HG03571 (cell line): ENCODE data around the gene BTN2A1.
"Not testable (repeated sequence)": the region's sequence is repeated elsewhere in the genome, so short reads cannot be mapped to it uniquely, and the experiment has no call there.

Source experiments
- ATAC-seq: cut with Tn5 transposase; IDR thresholded peaks from one replicate; pipeline ENCODE4 v1.9.1; 2021; ENCODE audit not compliant: unreplicated experiment

Gene BTN2A1

GRCh38 chr6:26489996-26490964 lies 32.5 kb downstream of the BTN2A1 start:
- ATAC-seq, result no peak

- no peak for ATAC-seq
Measured at GRCh38 chr6:26491604-26492003, 33.8 kb downstream of the BTN2A1 start.

GRCh38 chr6:26493258-26493657 lies 35.5 kb downstream of the BTN2A1 start:
- no peak for ATAC-seq

GRCh38 chr6:26494117-26494516 lies 36.4 kb downstream of the BTN2A1 start:
- ATAC-seq, result no peak

- ATAC-seq, result no peak
Measured at GRCh38 chr6:26495281-26495680, 37.5 kb downstream of the BTN2A1 start.

- no peak for ATAC-seq
Measured at GRCh38 chr6:26497610-26498009, 39.9 kb downstream of the BTN2A1 start.

GRCh38 chr6:26500102-26500501 lies 42.3 kb downstream of the BTN2A1 start, which contains the start of gene BTN1A1:
Gene BTN1A1 (plus strand): TSS chr6:26500303. CDS start chr6:26501287, 984 bp downstream.
- ATAC-seq, result no peak

GRCh38 chr6:26501482-26501986 lies 43.8 kb downstream of the BTN2A1 start:
- ATAC-seq, result no peak

- ATAC-seq, result no peak
Measured at GRCh38 chr6:26502165-26502564, 44.4 kb downstream of the BTN2A1 start.

- no peak for ATAC-seq
Measured at GRCh38 chr6:26502626-26503025, 44.9 kb downstream of the BTN2A1 start.

- no peak for ATAC-seq
Measured at GRCh38 chr6:26507658-26508057, 49.9 kb downstream of the BTN2A1 start.

- ATAC-seq, result not testable (repeated sequence)
Measured at GRCh38 chr6:26511033-26511432, 53.3 kb downstream of the BTN2A1 start.

GRCh38 chr6:26514984-26515383 lies 57.2 kb downstream of the BTN2A1 start:
- no peak for ATAC-seq

GRCh38 chr6:26516481-26517427 lies 59.0 kb downstream of the BTN2A1 start:
- ATAC-seq, result no peak
